ENCODE results near the gene PGAP6. TPM values are rescaled to one million over a fixed set of nuclear protein-coding genes. Genes with fewer than 3 reads are reported as not detected.
"Not testable (repeated sequence)": the region's sequence is repeated elsewhere in the genome, so short reads cannot be mapped to it uniquely, and the experiment has no call there.

The PGAP6 gene
- total and polyA plus RNA-seq, 10 donors: 19.5 to 63.2 (median 43.9) TPM

GRCh38 chr16:341095-341973, 40.4 kb downstream of the PGAP6 start:
- peak overlapping the region in 1 of 8 donors; percentile 60 for H3K27ac ChIP-seq
- peaks cover 5 to 96% (median 63%) of the 10 kb centered on the region in 6 donors for H3K4me1 ChIP-seq
- intact Hi-C loops (cut with DNase I; ENCODE audit: low total_unique reads); H3K27me3 ChIP-seq (replicated peaks in 1 of 7); H3K9me3 ChIP-seq; DNase-seq; H3K4me3 ChIP-seq: not testable (repeated sequence)
- WGBS, 5 donors: 96 to 98% (median 97%) methylated on average over 22 to 46 of the region's 47 CpGs
- peak in 1 of 3 donors; percentile 19 for TF ChIP-seq POLR2AphosphoS5 (IDR thresholded peaks at IDR 0.05)
- peaks cover 0 to 54% (median 20%) of the 10 kb centered on the region in 6 donors for H3K36me3 ChIP-seq

GRCh38 chr16:340370-341091, 41.2 kb downstream of the PGAP6 start:
- H3K4me1 ChIP-seq: peaks cover 5 to 96% (median 60%) of the 10 kb centered on the region in 6 donors
- intact Hi-C loops (cut with DNase I; ENCODE audit: low total_unique reads): no loop called here
- DNase-seq: peak; percentile 76
- peak overlapping the region in 5 of 8 donors; percentile 18 to 67 (median 60) for H3K27ac ChIP-seq
- peaks cover 0 to 46% (median 13%) of the 10 kb centered on the region in 6 donors for H3K36me3 ChIP-seq
- H3K27me3 ChIP-seq (replicated peaks in 1 of 7): no peaks in the 10 kb centered on the region
- TF ChIP-seq POLR2AphosphoS5 (IDR thresholded peaks at IDR 0.05): peak in 1 of 3 donors; percentile 6
- TF ChIP-seq POLR2A (IDR thresholded peaks at IDR 0.05): no peak
- 81 to 89% (median 85%) methylated on average over 19 to 23 of the region's 23 CpGs for WGBS, 5 donors
- no peak overlapping the region for H3K4me3 ChIP-seq
- no peaks in the 10 kb centered on the region for H3K9me3 ChIP-seq

GRCh38 chr16:339680-340079, 42.1 kb downstream of the PGAP6 start:
- Histone ChIP-seq H3K27me3 (replicated peaks in 1 of 7) (no peaks in the 10 kb centered on the region), H3K4me3 (no peak overlapping the region), H3K4me1 (peaks cover 5 to 95% (median 59%) of the 10 kb centered on the region in 6 donors), H3K36me3 (peaks cover 0 to 38% (median 6%) of the 10 kb centered on the region in 6 donors), H3K9me3 (no peaks in the 10 kb centered on the region), H3K27ac (peak overlapping the region in 5 of 8 donors; percentile 18 to 67 (median 60))
- DNase-seq: peak; percentile 79
- TF ChIP-seq POLR2AphosphoS5 (IDR thresholded peaks at IDR 0.05): no peak
- no peak for TF ChIP-seq POLR2A (IDR thresholded peaks at IDR 0.05)
- TF ChIP-seq, protein P1, sequence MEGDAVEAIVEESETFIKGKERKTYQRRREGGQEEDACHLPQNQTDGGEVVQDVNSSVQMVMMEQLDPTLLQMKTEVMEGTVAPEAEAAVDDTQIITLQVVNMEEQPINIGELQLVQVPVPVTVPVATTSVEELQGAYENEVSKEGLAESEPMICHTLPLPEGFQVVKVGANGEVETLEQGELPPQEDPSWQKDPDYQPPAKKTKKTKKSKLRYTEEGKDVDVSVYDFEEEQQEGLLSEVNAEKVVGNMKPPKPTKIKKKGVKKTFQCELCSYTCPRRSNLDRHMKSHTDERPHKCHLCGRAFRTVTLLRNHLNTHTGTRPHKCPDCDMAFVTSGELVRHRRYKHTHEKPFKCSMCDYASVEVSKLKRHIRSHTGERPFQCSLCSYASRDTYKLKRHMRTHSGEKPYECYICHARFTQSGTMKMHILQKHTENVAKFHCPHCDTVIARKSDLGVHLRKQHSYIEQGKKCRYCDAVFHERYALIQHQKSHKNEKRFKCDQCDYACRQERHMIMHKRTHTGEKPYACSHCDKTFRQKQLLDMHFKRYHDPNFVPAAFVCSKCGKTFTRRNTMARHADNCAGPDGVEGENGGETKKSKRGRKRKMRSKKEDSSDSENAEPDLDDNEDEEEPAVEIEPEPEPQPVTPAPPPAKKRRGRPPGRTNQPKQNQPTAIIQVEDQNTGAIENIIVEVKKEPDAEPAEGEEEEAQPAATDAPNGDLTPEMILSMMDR (IDR thresholded peaks at IDR 0.05 in 8 of 11, conservative IDR thresholded peaks at IDR 0.05 in 3 of 11): no peak
- 19 to 32% (median 26%) methylated on average over 5 of the region's 5 CpGs for WGBS, 5 donors
- intact Hi-C loops (cut with DNase I; ENCODE audit: low total_unique reads): no loop called here

GRCh38 chr16:337975-338575, 43.7 kb downstream of the PGAP6 start:
- Histone ChIP-seq H3K4me1 (peaks cover 5 to 94% (median 54%) of the 10 kb centered on the region in 6 donors), H3K27me3 (replicated peaks in 1 of 7) (no peaks in the 10 kb centered on the region), H3K27ac (peak overlapping the region in 3 of 8 donors; percentile 17 to 66 (median 64)), H3K4me3 (no peak overlapping the region), H3K9me3 (no peaks in the 10 kb centered on the region), H3K36me3 (peaks cover 0 to 22% (median 0%) of the 10 kb centered on the region in 6 donors)
- DNase-seq: no peak
- TF ChIP-seq POLR2A (IDR thresholded peaks at IDR 0.05) (no peak), POLR2AphosphoS5 (IDR thresholded peaks at IDR 0.05) (no peak)
- TF ChIP-seq, protein P1 (IDR thresholded peaks at IDR 0.05 in 8 of 11, conservative IDR thresholded peaks at IDR 0.05 in 3 of 11): no peak
- 68 to 83% (median 78%) methylated on average over 19 to 21 of the region's 21 CpGs for WGBS, 5 donors
- intact Hi-C loops (cut with DNase I; ENCODE audit: low total_unique reads): no loop called here
